H9 (cell line): ENCODE measurements around the gene ADIG. TPM values are rescaled to one million over a fixed set of nuclear protein-coding genes. Genes with fewer than 3 reads are reported as not detected.

Experiments used
- DNase-seq: peaks from one replicate; pipeline ENCODE4 v3.0.0-alpha.2; 2017
- H2AFZ ChIP-seq: one replicate; pipeline ENCODE4 v1.6.1; 2013; ENCODE audit warnings: mild to moderate bottlenecking, low read length, control low read depth, moderate library complexity
- H2AK5ac ChIP-seq: 2 replicates; pipeline ENCODE4 v1.6.1; 2013; ENCODE audit warnings: low read length, control low read depth, mixed read lengths; ENCODE audit not compliant: insufficient read length
- H2BK120ac ChIP-seq: one replicate; pipeline ENCODE4 v1.6.1; 2013; ENCODE audit warnings: low read depth, mild to moderate bottlenecking, low read length, control low read depth, inconsistent platforms; ENCODE audit not compliant: poor library complexity, severe bottlenecking
- H2BK12ac ChIP-seq: 2 replicates; pipeline ENCODE4 v1.6.1; 2013; ENCODE audit warnings: low read length, control low read depth, mixed read lengths, low read depth; ENCODE audit not compliant: insufficient read length
- H2BK15ac ChIP-seq: 2 replicates; pipeline ENCODE4 v1.6.1; 2013; ENCODE audit warnings: low read depth, low read length, control low read depth
- H2BK20ac ChIP-seq: one replicate; pipeline ENCODE4 v1.6.1; 2013; ENCODE audit warnings: low read depth, mild to moderate bottlenecking, low read length, control low read depth, inconsistent platforms; ENCODE audit not compliant: poor library complexity, severe bottlenecking
- H2BK5ac ChIP-seq: 2 replicates; pipeline ENCODE4 v1.6.1; 2013; ENCODE audit warnings: low read length, control low read depth, mixed read lengths; ENCODE audit not compliant: insufficient read length
- H3K14ac ChIP-seq: 2 replicates; pipeline ENCODE4 v1.6.1; 2013; ENCODE audit warnings: low read length, control low read depth; ENCODE audit not compliant: insufficient read depth
- H3K18ac ChIP-seq: 2 replicates; pipeline ENCODE4 v1.6.1; 2013; ENCODE audit warnings: low read depth, mild to moderate bottlenecking, mixed read lengths, low read length, control low read depth; ENCODE audit not compliant: insufficient read length
- H3K23ac ChIP-seq: 2 replicates; pipeline ENCODE4 v1.6.1; 2013; ENCODE audit warnings: low read length, control low read depth, mixed read lengths, low read depth; ENCODE audit not compliant: insufficient read length
- H3K23me2 ChIP-seq: 2 replicates; pipeline ENCODE4 v1.6.1; 2013; ENCODE audit warnings: low read depth, mild to moderate bottlenecking, mixed read lengths, low read length, control low read depth; ENCODE audit not compliant: insufficient read length, poor library complexity, severe bottlenecking
- H3K27ac ChIP-seq: 2 replicates; pipeline ENCODE4 v1.5.1; 2013; ENCODE audit warnings: low read length, control low read depth, mixed read lengths, low read depth; ENCODE audit not compliant: insufficient read length
- H3K27me3 ChIP-seq: 2 replicates; pipeline ENCODE4 v1.6.1; 2013; ENCODE audit warnings: low read length, control low read depth, inconsistent platforms; ENCODE audit not compliant: insufficient read depth
- H3K4ac ChIP-seq: 2 replicates; pipeline ENCODE4 v1.6.1; 2013; ENCODE audit warnings: low read depth, mild to moderate bottlenecking, control low read depth, inconsistent platforms, low read length, moderate library complexity
- H3K4me1 ChIP-seq: 2 replicates; pipeline ENCODE4 v1.6.1; 2013; ENCODE audit warnings: low read length, control low read depth, inconsistent platforms; ENCODE audit not compliant: insufficient read depth
- H3K4me2 ChIP-seq: 2 replicates; pipeline ENCODE4 v1.6.1; 2013; ENCODE audit warnings: low read length, control low read depth, mixed read lengths; ENCODE audit not compliant: insufficient read length, insufficient read depth
- H3K56ac ChIP-seq: 2 replicates; pipeline ENCODE4 v1.6.1; 2013; ENCODE audit warnings: low read depth, mild to moderate bottlenecking, mixed read lengths, low read length, control low read depth; ENCODE audit not compliant: insufficient read length
- H3K79me1 ChIP-seq: 2 replicates; pipeline ENCODE4 v1.6.1; 2013; ENCODE audit warnings: low read depth, mild to moderate bottlenecking, moderate library complexity, low read length, control low read depth, inconsistent platforms; ENCODE audit not compliant: insufficient read depth, poor library complexity, severe bottlenecking
- H3K79me2 ChIP-seq: 2 replicates; pipeline ENCODE4 v1.6.1; 2013; ENCODE audit warnings: low read length, control low read depth, inconsistent platforms; ENCODE audit not compliant: insufficient read depth
- H3K9ac ChIP-seq: 2 replicates; pipeline ENCODE4 v1.6.1; 2013; ENCODE audit warnings: low read length, control low read depth, mixed read lengths; ENCODE audit not compliant: insufficient read length; ENCODE audit errors: extremely low read depth
- H3K9me3 ChIP-seq: one replicate; pipeline ENCODE4 v1.6.1; 2013; ENCODE audit warnings: low read depth, low read length, inconsistent platforms; ENCODE audit not compliant: control insufficient read depth
- H3T11ph ChIP-seq: one replicate; pipeline ENCODE4 v1.6.1; 2013; ENCODE audit warnings: mild to moderate bottlenecking, low read length, control low read depth, inconsistent platforms
- H4K20me1 ChIP-seq: one replicate; pipeline ENCODE4 v1.6.1; 2013; ENCODE audit not compliant: control insufficient read depth, insufficient read length, insufficient read depth
- H4K5ac ChIP-seq: 2 replicates; pipeline ENCODE4 v1.6.1; 2013; ENCODE audit warnings: low read depth, mild to moderate bottlenecking, mixed read lengths, low read length, control low read depth; ENCODE audit not compliant: insufficient read length
- H4K8ac ChIP-seq: replicated peaks from 2 replicates; pipeline ENCODE4 v1.6.1; 2013; ENCODE audit warnings: low read length, control low read depth, mixed read lengths, low read depth; ENCODE audit not compliant: insufficient read length
- H4K91ac ChIP-seq: 2 replicates; pipeline ENCODE4 v1.6.1; 2013; ENCODE audit warnings: low read depth, mild to moderate bottlenecking, moderate library complexity, mixed read lengths, low read length, control low read depth; ENCODE audit not compliant: insufficient read length
- H3K27ac Mint-ChIP-seq, 3 experiments: 2 replicates in 2 of 3; 3 replicates in 1 of 3; pipeline ENCODE4 v1.8.0; 2020 to 2021; ENCODE audit warnings: mixed read lengths in 3 of 3, mild to moderate bottlenecking in 1 of 3, moderate library complexity in 1 of 3
- H3K27me3 Mint-ChIP-seq: 2 replicates; pipeline ENCODE4 v1.8.0; 2021; ENCODE audit warnings: low read depth, mild to moderate bottlenecking, moderate library complexity, mixed read lengths
- H3K36me3 Mint-ChIP-seq, 3 experiments: 2 replicates in 2 of 3; 3 replicates in 1 of 3; pipeline ENCODE4 v1.8.0; 2020 to 2021; ENCODE audit warnings: low read depth in 3 of 3, mixed read lengths in 3 of 3; ENCODE audit not compliant: insufficient read depth in 1 of 3
- H3K4me1 Mint-ChIP-seq, 2 experiments: 2 replicates each; pipeline ENCODE4 v1.8.0; 2020; ENCODE audit warnings: mixed read lengths in 2 of 2
- H3K4me3 Mint-ChIP-seq, 2 experiments: 2 replicates in 1 of 2; 3 replicates in 1 of 2; pipeline ENCODE4 v1.8.0; 2020 to 2021; ENCODE audit warnings: mild to moderate bottlenecking in 2 of 2, mixed read lengths in 2 of 2, moderate library complexity in 1 of 2
- H3K9me3 Mint-ChIP-seq, 2 experiments: 2 replicates in 1 of 2; 3 replicates in 1 of 2; pipeline ENCODE4 v1.8.0; 2020; ENCODE audit warnings: mild to moderate bottlenecking in 2 of 2, mixed read lengths in 2 of 2, moderate library complexity in 1 of 2
- CTCF ChIP-seq: fragments of 200-600 bp; sonication (generic); conservative IDR thresholded peaks from 3 replicates; pipeline ENCODE4 v1.8.0; 2021; ENCODE audit warnings: antibody characterized with exemption, mild to moderate bottlenecking
- WGBS: extraction: QIAGEN DNeasy Blood & Tissue Kit; methylation state at CpG from one replicate; pipeline ENCODE4 v1.1.7; 2013; ENCODE audit warnings: missing lambda C conversion rate, low lambda C conversion rate, mixed read lengths; ENCODE audit not compliant: insufficient read length; ENCODE audit errors: extremely low coverage; 5-methylcytosine and 5-hydroxymethylcytosine counted together
- total RNA-seq: library from RNA; stranded (reverse); gene quantifications from 2 replicates; pipeline ENCODE4 v1.2.1, GENCODE V29; 2021

The ADIG gene
- total RNA-seq, 1 experiment from 2014 or later: not detected

- H2BK5ac ChIP-seq: no peak overlapping the region
- H3K9ac ChIP-seq: no peak overlapping the region
- no peak overlapping the region for H3K23ac ChIP-seq
- H4K91ac ChIP-seq: no peak overlapping the region
- Mint-ChIP-seq H3K4me3 (no peak overlapping the region), H3K27me3 (no peaks in the 10 kb centered on the region), H3K9me3 (no peaks in the 10 kb centered on the region), H3K36me3 (peaks cover 2 to 39% (median 31%) of the 10 kb centered on the region in 3 experiments; a peak in 6 of 7 replicates), H3K4me1 (no peaks in the 10 kb centered on the region), H3K27ac (no peak overlapping the region)
- H2BK15ac ChIP-seq: no peak overlapping the region
- no peak overlapping the region for H4K8ac ChIP-seq
- H3T11ph ChIP-seq: no peak overlapping the region
- no peak overlapping the region for H2BK20ac ChIP-seq
- DNase-seq: no peak
- H3K56ac ChIP-seq: no peak overlapping the region
- no peak overlapping the region for H4K5ac ChIP-seq
- H3K14ac ChIP-seq: no peak overlapping the region
- no peaks in the 10 kb centered on the region for H3K79me1 ChIP-seq
- no peaks in the 10 kb centered on the region for H4K20me1 ChIP-seq
- H2AK5ac ChIP-seq: no peak overlapping the region
- H3K27me3 ChIP-seq: no peaks in the 10 kb centered on the region
- H3K23me2 ChIP-seq: no peaks in the 10 kb centered on the region
- no peak overlapping the region for H3K27ac ChIP-seq
- H2AFZ ChIP-seq: no peak overlapping the region
- H2BK12ac ChIP-seq: no peak overlapping the region
- no peak for TF ChIP-seq CTCF
- no peak overlapping the region for H3K4ac ChIP-seq
- H2BK120ac ChIP-seq: no peak overlapping the region
- H3K79me2 ChIP-seq: no peaks in the 10 kb centered on the region
- H3K9me3 ChIP-seq: no peaks in the 10 kb centered on the region
- no CpG with 5 or more reads among the region's 5 CpGs for WGBS
- H3K18ac ChIP-seq: no peak overlapping the region
- no peak overlapping the region for H3K4me2 ChIP-seq
- no peaks in the 10 kb centered on the region for H3K4me1 ChIP-seq
Measured at GRCh38 chr20:38569747-38570525, 11.1 kb upstream of the ADIG start.
